ENCODE results near the gene EMSY. TPM values are rescaled to one million over a fixed set of nuclear protein-coding genes. Genes with fewer than 3 reads are reported as not detected.

The EMSY gene
- total RNA-seq, 2 experiments from 2014 or later: 29.0 to 31.4 TPM

DNA sequence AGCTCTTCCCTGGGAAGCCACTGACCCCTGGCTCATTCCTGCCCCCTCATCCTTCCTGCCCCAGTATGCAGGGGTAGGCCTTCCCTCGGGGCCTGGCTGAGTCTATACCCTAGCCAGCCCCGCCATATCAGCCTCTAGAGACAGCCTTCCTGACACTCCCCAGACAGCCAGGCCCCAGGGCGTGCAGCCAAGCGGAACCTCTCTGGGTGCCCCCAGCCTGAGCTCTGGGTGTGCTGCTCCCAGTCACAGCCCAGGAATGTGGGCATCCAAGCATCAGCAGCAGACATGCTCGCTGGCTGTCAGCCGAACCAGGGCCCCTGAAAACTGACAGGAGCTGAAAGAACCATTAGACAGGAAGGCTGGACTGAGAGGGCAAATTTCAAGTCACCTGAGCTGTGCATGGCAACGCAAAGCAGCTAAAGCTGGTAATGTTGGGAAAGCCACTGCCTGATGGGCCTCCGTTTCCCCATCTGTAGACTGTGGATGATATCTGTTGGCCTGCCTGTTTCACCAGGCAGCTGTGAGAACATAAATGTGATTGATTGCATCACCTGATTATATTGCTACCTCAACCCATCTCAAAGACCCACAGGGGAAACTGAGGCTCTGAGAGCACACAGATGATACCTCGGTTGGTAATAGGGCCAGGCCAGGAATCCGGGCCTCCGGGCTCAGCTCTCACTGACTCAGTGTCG lies 132.6 kb downstream of the EMSY start:
- TF ChIP-seq, protein P1, sequence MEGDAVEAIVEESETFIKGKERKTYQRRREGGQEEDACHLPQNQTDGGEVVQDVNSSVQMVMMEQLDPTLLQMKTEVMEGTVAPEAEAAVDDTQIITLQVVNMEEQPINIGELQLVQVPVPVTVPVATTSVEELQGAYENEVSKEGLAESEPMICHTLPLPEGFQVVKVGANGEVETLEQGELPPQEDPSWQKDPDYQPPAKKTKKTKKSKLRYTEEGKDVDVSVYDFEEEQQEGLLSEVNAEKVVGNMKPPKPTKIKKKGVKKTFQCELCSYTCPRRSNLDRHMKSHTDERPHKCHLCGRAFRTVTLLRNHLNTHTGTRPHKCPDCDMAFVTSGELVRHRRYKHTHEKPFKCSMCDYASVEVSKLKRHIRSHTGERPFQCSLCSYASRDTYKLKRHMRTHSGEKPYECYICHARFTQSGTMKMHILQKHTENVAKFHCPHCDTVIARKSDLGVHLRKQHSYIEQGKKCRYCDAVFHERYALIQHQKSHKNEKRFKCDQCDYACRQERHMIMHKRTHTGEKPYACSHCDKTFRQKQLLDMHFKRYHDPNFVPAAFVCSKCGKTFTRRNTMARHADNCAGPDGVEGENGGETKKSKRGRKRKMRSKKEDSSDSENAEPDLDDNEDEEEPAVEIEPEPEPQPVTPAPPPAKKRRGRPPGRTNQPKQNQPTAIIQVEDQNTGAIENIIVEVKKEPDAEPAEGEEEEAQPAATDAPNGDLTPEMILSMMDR (IDR thresholded peaks at IDR 0.05): no peak
- no peaks in the 10 kb centered on the region for H3K4me1 Mint-ChIP-seq (ENCODE audit: low read depth)
- H3K27me3 Mint-ChIP-seq: peaks cover 10% of the 10 kb centered on the region
- no peak overlapping the region for H3K4me3 Mint-ChIP-seq
- H3K9me3 Mint-ChIP-seq: no peaks in the 10 kb centered on the region
- ChIA-PET POLR2A (interaction anchor here (1.2 to 1.6 kb wide), 2 partner anchors 8 to 10 kb away, joined by 3 read pairs; no protein-coding TSS in a partner anchor), CTCF (interaction anchor here (1.2 to 1.3 kb wide), 2 partner anchors 103 to 120 kb away, joined by 3 read pairs; no protein-coding TSS in a partner anchor)
- no peaks in the 10 kb centered on the region for H3K36me3 Mint-ChIP-seq (ENCODE audit: low read depth)
- intact Hi-C loops (cut with micrococcal nuclease): no loop called here
- DNase-seq: no peak
- H3K27ac Mint-ChIP-seq: no peak overlapping the region
- ATAC-seq: no peak

DNA sequence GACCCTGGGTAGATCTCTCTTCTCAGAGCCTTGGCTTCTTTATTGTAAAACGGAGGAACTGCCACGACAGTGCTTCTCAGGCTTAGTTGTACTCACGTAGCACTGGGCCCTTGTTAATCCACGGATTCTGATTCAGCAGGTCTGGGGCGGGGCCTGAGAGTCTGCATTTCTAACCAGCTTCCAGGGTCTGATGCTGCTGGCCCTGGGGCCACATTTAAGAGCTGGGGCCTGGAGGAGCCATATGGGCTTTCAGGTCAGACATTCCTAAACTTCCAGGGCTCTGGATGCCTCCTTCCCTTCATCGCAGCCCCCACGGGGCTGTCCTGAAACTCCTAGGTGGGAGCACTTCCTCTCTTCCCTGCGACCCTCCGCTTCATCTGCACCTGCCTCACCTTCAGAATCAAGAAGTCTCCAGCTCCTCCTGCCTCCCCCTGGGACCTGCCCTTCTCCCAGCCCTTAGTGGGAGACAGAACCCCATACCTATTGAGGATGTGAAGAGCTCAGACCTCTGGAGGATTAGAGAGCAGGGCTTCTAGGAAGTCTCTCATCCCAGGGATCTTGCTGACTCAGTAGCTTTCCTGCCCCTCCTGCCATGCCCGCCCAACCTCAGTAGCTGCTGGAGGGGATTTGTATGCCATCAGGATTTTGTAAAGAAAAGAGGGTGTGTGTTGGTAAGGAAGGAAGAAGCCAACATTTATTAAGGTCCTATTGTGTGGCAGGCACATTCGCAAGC lies 133.3 kb downstream of the EMSY start:
- ATAC-seq (no peak), DNase-seq (no peak)
- Mint-ChIP-seq H3K36me3 (ENCODE audit: low read depth) (no peaks in the 10 kb centered on the region), H3K4me1 (ENCODE audit: low read depth) (no peaks in the 10 kb centered on the region), H3K27ac (no peak overlapping the region), H3K27me3 (peaks cover 7% of the 10 kb centered on the region), H3K9me3 (no peaks in the 10 kb centered on the region), H3K4me3 (no peak overlapping the region)
- intact Hi-C loops (cut with micrococcal nuclease): no loop called here
- ChIA-PET CTCF (interaction anchor here (1.0 kb wide), 1 partner anchor 102 kb away, joined by 7 read pairs; no protein-coding TSS in a partner anchor), POLR2A (interaction anchor here (1.2 to 1.6 kb wide), 2 partner anchors 9 to 10 kb away, joined by 3 read pairs; no protein-coding TSS in a partner anchor)
- TF ChIP-seq, protein P1 (IDR thresholded peaks at IDR 0.05): no peak

DNA sequence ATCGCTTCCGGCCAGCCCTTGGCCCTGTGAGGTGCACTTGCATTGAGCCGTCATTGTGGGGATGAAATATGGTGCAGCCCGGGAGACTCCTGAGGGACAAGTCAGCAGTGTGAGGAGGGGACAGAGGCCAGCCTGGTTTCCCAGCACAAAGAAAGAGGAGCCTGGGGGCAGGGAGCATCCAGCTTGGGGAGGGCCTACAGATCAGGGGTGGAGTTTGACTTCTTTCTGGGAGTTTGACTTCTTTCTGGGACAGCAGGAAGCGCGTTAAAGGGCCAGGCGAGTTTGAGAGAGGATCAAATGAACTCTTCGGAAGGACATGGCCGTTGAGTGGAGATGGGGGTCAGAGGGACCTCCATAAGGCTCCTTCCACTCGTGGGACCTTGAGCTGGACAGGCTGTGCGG lies 133.8 kb downstream of the EMSY start:
- H3K27me3 Mint-ChIP-seq: peaks cover 6% of the 10 kb centered on the region
- DNase-seq (no peak), ATAC-seq (no peak)
- H3K9me3 Mint-ChIP-seq: no peaks in the 10 kb centered on the region
- TF ChIP-seq, protein P1 (IDR thresholded peaks at IDR 0.05): no peak
- POLR2A ChIA-PET: interaction anchor here (1.2 to 1.6 kb wide), 2 partner anchors 9 kb away, joined by 3 read pairs; no protein-coding TSS in a partner anchor
- no peak overlapping the region for H3K27ac Mint-ChIP-seq
- no peak overlapping the region for H3K4me3 Mint-ChIP-seq
- intact Hi-C loops (cut with micrococcal nuclease): no loop called here
- CTCF ChIA-PET: interaction anchor here (1.0 to 1.5 kb wide), 3 partner anchors 15 to 101 kb away, joined by 3 to 7 read pairs (median 4); no protein-coding TSS in a partner anchor
- H3K36me3 Mint-ChIP-seq (ENCODE audit: low read depth): no peaks in the 10 kb centered on the region
- H3K4me1 Mint-ChIP-seq (ENCODE audit: low read depth): no peaks in the 10 kb centered on the region

DNA sequence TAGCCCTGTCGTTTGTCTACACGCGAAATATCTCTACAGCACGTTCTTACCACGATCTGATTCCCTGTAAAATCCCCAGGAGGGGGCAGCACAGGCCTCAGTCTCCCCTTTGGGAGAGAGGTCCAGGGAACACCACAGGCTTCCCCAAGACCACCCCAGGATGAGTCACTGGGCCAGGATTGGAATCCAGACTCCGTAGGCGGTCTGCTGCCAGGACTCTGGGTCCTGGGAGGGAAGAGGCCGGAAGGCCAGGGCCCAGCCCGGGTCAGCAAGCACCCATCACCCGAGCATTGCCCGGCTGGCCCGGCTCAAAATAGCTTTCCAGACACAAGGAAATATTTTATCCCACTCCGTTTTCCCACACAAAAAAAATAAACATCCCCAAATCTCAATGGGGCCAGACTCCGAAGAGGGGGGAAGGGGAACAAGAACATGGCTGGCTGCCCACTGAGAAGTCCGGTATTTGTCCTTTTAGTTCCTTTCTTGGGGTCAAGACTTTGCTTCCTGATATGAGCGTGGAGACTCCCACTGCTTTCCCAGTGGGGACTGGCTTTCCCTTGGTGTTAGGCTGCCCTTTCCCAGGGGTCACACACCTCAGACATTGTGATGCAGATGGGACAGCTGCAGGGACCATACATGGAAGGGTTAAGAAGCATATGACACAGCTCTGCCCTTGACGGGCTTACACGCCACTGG lies 134.4 kb downstream of the EMSY start:
- Mint-ChIP-seq H3K9me3 (no peaks in the 10 kb centered on the region), H3K4me3 (no peak overlapping the region), H3K27me3 (peaks cover 6% of the 10 kb centered on the region), H3K4me1 (ENCODE audit: low read depth) (no peaks in the 10 kb centered on the region), H3K27ac (no peak overlapping the region), H3K36me3 (ENCODE audit: low read depth) (no peaks in the 10 kb centered on the region)
- intact Hi-C loops (cut with micrococcal nuclease): no loop called here
- TF ChIP-seq, protein P1 (IDR thresholded peaks at IDR 0.05): peak; percentile 31
- ChIA-PET POLR2A (interaction anchor here (0.5 kb wide), 2 partner anchors 19 to 930 kb away, joined by 3 read pairs; no protein-coding TSS in a partner anchor), CTCF (interaction anchor here (0.7 to 1.7 kb wide), 6 partner anchors 9 to 107 kb away, joined by 3 to 8 read pairs (median 4); no protein-coding TSS in a partner anchor)
- ATAC-seq (no peak), DNase-seq (no peak)
